IPS-NIHi11 (cell line): ENCODE results near the gene SEMA7A.

Source experiments
- DNase-seq: peaks from one replicate; pipeline ENCODE4 v3.0.0; 2012; ENCODE audit warnings: mixed read lengths, low spot score

SEMA7A gene

GRCh38 chr15:74387141-74387541 is 46.6 kb downstream of the SEMA7A start:
- peak; percentile 46 for DNase-seq

GRCh38 chr15:74386496-74387140 is 47.1 kb downstream of the SEMA7A start:
- DNase-seq: no peak

- no peak for DNase-seq
Observed at GRCh38 chr15:74385733-74386132, 48.0 kb downstream of the SEMA7A start.

GRCh38 chr15:74384881-74385643 is 48.7 kb downstream of the SEMA7A start:
- no peak for DNase-seq

- DNase-seq: no peak
Observed at GRCh38 chr15:74384566-74384880, 49.2 kb downstream of the SEMA7A start.

DNA sequence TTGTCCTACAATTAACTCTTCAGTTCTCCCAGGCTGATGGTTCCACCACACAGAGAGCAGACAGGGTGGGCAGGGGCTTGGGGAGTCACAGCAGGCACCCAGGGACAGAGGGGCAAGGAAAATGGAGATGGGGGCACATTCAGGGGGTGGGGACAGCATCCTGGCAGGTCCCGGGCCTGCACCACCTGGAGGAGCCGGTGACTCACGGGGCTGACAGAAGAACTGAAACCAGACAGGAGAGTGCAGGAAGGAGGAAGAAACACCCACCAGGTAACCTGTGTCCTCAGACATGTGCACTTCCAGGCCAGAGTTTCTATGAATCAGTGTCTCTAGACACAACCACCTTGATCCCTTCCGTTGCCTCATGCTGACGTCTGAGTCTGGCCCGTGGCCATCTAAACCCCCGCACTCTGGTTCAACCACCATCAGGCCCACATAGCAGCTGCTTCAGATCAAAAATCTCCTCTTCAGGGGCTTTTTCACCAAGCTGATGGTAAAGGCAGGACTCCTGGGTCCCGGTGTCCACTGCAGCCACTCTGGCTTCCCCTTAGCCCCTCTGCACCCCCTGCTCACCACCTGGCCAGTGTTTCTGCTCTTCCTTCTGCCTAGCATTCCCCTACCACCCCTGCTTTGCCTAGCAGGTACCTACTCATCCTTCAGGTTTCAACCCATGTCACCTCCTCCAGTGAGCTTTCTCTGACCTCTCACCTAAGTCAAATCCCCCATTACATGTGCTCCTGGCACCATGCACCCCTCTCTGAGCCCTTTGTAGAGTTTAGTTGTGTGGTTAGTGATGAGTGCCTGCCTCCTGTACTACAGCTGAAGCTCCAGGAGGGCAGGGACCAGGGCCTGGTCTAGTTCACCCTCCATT is 49.8 kb downstream of the SEMA7A start:
- no peak for DNase-seq

DNA sequence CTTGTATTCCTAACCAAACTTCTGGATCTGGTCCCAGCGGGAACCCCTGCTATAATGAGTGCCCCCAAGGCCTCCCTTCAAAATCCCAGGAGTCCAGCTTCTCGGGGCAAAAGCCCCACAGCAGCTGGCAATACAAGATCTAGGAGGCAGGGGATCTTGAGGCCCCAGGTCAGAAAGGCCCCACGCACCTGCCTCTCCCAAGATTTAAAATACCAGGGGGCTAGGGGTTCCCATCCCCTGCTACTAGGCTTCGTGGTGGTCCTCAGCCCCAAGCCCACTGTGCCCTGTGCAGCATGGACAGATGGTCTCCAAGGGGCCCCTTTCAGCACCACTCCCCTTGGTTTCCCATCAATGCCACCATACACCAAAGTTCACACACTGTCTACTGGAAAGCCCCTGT is 50.5 kb downstream of the SEMA7A start:
- DNase-seq: no peak

DNA sequence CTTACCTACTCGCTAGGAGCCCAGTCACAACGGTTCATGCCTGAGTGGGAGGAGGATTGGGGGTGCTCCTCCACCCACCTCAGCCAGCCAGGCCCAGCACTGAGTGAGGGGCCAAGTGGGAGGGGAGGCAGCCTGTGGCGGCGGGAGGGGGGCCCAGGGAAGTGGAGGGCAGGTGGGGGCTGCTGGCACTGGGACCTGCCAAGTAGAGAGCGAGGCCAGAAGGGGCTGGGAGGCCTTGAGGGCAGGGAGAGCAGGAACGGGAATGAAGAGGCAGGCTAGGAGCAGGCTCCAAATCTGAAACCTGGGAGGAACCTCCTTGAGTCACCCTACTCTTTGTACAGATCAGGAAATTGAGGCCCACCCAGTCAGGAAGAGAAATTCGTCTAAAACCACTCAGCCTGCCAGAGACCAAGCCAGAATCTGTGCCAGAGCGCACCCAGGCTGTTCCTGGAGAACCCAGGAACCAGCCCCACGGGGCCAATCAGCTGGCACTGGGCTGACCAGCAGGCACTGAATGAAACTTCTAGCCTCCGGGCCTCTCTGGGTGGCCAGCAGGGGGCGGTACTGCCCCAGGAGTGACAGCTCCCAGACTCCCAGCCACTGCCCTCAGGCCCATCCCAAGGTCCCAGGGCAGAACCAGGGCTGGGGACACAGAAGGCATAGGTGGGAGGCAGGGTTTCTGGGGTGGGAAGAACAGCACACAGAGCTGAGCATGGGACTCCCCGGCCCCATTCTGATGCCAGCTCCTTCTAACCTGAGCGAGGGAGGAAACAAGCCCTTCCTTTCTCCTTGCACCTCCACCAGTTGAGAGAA is 51.5 kb downstream of the SEMA7A start:
- DNase-seq: peak; percentile 99

GRCh38 chr15:74381481-74381880 is 52.3 kb downstream of the SEMA7A start:
- no peak for DNase-seq

GRCh38 chr15:74381190-74381453 is 52.6 kb downstream of the SEMA7A start:
- no peak for DNase-seq

DNA sequence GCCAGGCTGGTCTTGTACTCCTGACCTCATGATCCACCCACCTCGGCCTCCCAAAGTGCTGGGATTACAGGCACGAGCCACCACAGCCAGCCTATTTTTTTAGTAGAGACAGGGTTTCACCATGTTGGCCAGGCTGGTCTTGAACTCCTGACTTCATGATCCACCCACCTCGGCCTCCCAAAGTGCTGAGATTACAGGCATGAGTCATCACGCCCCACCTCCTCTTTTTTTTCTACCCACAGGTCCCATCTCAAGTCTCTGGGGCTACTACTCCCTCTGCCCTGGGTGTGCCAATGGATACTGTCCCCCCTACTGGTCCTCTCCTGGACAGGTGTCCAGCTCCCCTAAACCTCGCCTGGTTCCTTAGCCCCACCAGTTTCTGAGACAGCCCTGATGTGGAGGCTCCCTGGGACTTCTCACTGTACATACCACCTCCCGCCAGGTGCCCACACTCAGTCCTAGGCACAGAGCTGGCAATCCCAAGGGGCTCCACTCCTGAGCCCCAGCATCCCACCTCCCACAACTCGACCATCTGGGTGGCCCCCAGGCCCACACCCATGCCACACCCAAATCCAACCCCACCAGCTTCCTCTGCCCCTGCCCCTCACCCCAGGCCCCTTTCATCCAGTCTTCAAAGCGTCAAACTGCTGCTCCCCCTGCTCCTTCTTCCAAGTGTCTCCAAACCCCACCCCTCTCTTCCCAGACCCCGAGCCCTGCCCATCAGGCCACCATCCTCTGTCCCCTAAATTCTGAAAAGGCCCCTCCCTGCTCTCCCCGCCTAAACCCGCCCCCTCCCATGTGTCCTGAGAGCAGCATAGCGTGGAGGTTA is 53.2 kb downstream of the SEMA7A start:
- peak; percentile 26 for DNase-seq

DNA sequence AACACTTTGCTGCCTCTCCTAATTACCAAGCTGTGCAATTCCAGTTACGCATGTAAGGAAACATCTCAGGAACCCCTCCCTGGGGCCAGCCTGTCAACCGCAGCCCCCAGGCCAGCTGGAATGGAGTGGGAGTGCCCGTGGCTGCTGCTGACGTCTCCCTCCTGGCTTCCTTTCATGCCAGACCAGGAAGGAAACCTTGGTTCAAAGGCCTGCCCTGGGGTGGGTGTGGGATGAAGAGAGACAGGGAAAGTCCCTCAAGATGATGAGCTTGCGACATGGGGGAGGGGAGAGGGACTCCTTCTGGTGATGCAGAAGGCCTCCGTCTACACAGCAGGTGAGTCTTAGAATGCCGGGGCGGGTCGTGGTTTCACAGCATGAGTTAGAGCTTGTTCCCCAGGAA is 54.9 kb downstream of the SEMA7A start:
- no peak for DNase-seq

DNA sequence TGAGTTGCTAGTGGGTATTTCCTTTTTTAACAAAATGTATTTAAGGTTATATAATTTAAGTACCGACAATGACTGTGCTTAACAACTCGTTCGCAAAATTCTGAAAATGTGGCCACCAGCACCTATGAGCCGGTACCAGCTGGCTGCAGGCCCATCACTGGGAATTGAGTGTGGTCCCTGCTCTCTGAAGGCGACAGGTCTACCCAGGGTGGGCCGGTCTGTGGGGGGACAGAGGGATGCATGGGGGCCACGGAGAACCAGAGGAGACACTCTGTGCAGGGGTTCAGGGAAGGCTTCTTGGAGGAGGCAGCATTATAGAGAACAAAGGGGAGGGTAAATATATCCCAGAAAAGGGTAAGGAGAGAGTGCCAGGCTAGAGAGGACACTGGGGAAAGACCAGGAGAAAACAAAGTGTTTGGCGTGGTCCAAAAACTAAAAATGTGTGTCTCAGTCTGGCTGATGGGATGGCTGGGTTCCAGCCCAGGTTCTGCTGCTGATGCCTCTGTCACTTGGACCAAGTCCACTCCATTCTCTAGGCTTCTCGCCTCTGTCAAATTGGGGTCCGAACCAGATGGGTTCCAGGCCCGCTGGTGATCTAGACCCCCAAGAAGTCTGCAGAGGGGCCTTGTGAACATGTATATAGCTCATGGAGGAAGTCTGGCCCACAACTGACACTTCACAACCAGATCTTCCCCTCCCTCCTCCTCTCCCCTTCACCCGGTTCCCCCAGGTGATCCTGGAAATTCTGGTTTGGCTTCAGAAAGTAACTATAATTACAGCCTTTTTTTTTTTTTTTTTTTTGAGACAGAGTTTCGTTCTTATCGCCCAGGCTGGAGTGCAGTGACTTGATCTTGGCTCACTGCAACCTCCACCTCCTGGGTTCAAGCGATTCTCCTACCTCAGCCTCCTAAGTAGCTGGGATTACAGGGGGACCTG is 55.7 kb downstream of the SEMA7A start:
- DNase-seq: no peak

DNA sequence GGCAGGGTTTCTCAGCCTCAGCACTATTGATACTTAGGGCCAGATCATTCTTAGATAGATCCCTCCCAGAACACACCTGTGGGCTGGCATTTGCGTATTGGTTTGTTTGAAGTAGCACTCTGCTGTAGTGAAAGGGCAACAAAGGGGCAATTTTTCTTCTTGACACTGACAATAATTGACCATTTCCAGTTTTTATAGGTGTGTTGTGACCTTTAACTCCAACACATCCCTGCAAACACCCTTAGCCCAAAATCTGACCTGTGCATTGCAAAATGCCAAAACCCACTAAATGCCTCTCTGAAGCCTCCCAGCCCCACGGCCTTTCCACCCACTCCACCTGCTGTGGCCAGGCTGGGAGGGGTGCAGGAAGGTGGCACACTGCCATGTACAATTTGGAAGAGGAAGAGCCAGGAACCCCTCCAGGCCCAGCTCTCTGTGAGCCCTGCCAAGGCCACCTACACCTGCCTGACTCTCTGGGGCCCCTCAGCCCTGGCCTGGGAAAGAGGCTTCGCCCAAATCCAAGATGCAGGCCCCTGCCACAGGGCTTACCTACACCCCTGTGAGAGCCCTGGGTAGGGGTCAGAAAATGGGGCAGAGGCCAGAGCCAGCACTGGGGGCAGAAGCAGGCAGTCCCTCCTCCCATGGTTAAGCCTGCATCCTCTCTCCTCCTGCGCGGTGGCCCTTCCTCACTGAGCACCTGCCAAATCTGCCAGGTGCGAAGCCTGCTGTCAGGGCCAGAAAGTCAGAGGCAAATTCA is 56.8 kb downstream of the SEMA7A start:
- no peak for DNase-seq

DNA sequence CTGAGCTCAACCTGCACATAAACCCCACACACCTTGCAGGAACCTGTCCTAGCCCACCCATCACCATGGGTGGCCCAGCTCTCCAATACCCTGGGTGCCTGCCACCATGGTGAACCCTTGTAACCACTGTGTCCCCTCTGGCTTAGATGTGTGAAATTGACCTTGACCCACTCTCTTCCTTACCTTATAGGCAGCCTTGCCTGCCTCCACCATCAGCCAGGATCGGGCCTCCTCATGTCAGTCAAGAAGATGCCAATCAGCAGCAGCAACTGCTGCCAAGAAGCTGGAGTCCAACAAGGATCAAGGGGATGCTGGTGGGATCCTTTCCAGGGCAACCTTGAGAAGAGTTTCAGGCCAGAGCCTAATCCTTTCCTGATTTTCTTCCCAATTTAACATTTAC is 57.5 kb downstream of the SEMA7A start:
- DNase-seq: no peak

GRCh38 chr15:74375303-74375693 is 58.5 kb downstream of the SEMA7A start:
- peak; percentile 76 for DNase-seq

DNA sequence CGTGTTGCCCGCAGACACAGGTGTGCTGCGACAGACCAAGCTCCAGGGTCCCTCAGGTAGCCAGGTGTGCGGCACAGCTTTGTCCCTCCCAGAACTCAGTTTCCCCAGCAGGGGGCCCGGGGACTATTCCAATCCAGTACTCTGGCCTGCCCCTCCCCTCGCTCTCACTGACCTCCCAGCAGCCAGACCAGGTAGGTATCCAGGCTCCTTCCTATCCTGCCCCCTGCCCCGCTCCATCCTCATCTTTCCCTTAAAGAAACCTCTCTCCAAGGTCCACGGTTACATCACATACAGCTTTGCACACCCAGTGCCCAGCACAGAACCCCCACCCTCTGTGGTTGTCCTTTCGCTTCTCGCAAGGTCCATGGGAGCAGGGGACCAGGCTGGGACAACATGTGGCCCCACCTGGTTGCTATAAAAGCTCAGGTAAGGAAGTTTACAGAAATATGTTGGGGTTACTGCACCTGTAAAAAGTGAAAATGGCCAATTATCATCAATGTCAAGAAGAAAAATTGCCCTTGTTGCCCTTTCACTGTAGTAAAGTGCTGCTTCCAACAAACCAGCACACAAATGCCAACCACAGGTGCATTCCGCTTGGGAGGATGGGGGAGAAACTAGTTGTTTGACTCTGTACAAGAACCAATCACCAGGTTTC is 59.0 kb downstream of the SEMA7A start:
- peak; percentile 73 for DNase-seq

DNA sequence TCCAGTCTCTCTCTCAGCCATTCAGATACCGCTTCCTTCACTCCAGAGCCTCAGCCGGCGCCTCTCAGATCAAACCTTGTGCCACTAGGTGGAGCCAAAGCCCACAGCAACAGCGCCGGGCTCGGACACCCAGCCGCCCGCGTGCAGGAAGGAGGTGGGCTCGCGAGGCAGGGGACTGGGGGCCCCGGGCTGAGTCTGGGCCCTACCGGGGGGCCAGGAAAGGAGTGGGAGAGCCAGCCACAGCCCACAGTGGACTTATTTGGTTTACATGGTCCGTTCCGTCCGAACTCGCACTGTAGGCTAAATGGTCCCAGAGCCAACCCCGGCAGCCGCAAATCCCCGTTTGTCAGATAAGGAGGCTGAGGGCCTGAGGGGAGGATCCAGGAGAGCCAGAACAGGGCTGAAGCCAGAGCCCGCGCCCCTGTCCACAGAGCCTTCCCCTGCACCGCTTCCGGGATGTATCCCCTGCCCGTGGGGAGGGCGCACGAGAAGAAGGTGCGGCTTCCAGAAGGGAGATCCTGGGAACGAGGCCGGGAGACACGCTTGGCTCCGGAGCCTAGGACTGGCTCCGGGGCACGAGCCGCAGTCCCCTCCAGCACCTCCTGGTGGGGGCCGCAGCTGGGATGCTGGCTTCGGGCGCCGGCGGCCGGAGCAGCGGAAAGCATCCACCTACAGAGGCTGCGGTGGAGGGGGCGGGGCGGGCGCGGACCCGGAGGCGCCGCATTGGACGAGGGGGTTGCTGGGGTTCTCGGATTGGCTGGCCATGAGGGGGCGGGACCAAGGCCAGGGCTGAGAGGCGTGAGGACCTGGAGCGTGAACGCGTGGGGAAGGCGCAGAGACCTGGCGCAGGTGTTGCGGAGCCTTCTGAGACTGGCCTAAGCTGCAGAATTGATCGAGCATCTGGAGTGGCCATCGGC is 59.8 kb downstream of the SEMA7A start:
- DNase-seq: peak; percentile 98
